WERI-Rb-1 (cell line): ENCODE results near the gene WDR36.

Experiments used
- DNase-seq: peaks from one replicate; pipeline ENCODE4 v3.0.0-alpha.2; 2020
- H3K27ac ChIP-seq: fragments of 250-450 bp; sonication (Bioruptor Pico); 2 replicates; pipeline ENCODE4 v1.5.1; 2020; ENCODE audit warnings: mild to moderate bottlenecking, moderate library complexity
- H3K27me3 ChIP-seq: fragments of 250-450 bp; sonication (Bioruptor Pico); 2 replicates; pipeline ENCODE4 v1.5.1; 2021; ENCODE audit warnings: mild to moderate bottlenecking, low read depth, moderate library complexity; ENCODE audit not compliant: insufficient read depth, severe bottlenecking
- H3K36me3 ChIP-seq: fragments of 250-450 bp; sonication (Bioruptor Pico); 2 replicates; pipeline ENCODE4 v1.5.1; 2020; ENCODE audit warnings: mild to moderate bottlenecking, moderate library complexity
- H3K4me3 ChIP-seq: 2 replicates; pipeline ENCODE4 v1.5.1; 2011; ENCODE audit warnings: low read depth, mild to moderate bottlenecking, control low read depth, low read length
- H3K9me3 ChIP-seq: fragments of 250-450 bp; sonication (Bioruptor Pico); 2 replicates; pipeline ENCODE4 v1.5.1; 2021; ENCODE audit warnings: mild to moderate bottlenecking, moderate library complexity; ENCODE audit not compliant: severe bottlenecking
- TF ChIP-seq, protein P1 (sequence below): IDR thresholded peaks from 2 replicates; pipeline ENCODE4 v1.5.1; 2011; ENCODE audit warnings: low read depth, mild to moderate bottlenecking, control low read depth, inconsistent platforms, low read length

Gene WDR36

DNA sequence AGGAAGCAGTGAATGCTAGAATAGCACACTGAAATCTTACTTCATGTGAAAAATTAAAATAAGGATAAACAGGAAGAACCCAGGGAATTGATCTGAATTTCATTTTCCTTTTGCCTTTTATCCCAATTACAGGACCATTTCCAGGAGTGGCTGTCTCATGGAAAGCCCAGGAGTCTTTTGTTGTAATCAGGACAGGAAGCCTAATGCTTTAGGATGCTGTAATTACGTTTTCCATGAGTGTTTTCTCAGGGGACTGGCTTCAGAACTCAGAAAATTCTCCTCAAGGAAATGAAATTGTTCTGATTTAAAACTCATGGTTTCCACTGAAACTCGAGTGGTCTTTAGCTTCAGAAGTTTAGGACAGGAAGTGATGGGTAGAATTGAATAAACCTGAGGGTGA lies 75.4 kb downstream of the WDR36 start:
- no peak overlapping the region for H3K27ac ChIP-seq
- DNase-seq: no peak
- H3K4me3 ChIP-seq: no peak overlapping the region
- H3K9me3 ChIP-seq: no peaks in the 10 kb centered on the region
- no peaks in the 10 kb centered on the region for H3K27me3 ChIP-seq
- TF ChIP-seq, protein P1, sequence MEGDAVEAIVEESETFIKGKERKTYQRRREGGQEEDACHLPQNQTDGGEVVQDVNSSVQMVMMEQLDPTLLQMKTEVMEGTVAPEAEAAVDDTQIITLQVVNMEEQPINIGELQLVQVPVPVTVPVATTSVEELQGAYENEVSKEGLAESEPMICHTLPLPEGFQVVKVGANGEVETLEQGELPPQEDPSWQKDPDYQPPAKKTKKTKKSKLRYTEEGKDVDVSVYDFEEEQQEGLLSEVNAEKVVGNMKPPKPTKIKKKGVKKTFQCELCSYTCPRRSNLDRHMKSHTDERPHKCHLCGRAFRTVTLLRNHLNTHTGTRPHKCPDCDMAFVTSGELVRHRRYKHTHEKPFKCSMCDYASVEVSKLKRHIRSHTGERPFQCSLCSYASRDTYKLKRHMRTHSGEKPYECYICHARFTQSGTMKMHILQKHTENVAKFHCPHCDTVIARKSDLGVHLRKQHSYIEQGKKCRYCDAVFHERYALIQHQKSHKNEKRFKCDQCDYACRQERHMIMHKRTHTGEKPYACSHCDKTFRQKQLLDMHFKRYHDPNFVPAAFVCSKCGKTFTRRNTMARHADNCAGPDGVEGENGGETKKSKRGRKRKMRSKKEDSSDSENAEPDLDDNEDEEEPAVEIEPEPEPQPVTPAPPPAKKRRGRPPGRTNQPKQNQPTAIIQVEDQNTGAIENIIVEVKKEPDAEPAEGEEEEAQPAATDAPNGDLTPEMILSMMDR: no peak
- no peaks in the 10 kb centered on the region for H3K36me3 ChIP-seq

DNA sequence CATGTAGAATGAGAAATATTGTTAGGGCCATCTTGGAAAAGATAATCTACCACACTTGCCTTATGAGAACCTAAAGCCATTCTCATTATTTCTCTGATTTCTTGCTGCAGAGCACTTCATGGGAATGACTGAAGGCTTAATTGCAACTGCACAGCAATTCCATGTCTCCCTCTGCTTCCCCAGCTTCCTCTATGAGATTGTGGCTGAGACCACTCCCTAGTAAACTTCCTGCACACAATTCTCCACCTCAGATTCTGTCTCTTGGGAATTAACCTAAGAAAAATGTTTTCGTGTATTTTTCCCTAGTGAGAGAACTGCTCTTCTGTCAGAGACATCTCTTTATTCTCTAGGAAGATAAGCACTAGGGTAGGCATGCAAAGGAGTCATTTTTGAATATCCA lies 76.5 kb downstream of the WDR36 start:
- H3K4me3 ChIP-seq: no peak overlapping the region
- no peaks in the 10 kb centered on the region for H3K9me3 ChIP-seq
- H3K27me3 ChIP-seq: no peaks in the 10 kb centered on the region
- no peak for DNase-seq
- no peak overlapping the region for H3K27ac ChIP-seq
- TF ChIP-seq, protein P1: no peak
- no peaks in the 10 kb centered on the region for H3K36me3 ChIP-seq

DNA sequence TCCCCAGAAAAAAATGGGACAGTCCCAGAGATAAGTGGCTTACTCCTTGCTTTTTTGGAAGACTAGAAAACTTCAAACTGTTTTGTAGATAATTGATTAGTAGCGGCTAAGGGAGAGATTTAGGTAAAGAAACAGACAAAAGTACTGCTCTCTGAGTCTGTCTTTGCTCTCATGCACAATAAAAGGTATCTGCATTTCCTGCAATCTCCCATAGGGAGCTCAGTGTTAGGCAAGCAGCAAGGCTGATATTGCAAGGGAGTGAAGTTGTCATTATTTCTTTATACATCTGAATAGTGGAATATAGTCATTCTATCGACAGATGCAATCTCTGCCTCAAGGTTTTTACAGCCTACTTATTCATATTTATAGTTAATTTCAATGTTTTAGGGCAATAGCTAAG lies 77.1 kb downstream of the WDR36 start:
- Histone ChIP-seq H3K4me3 (no peak overlapping the region), H3K27me3 (no peaks in the 10 kb centered on the region), H3K9me3 (no peaks in the 10 kb centered on the region), H3K27ac (no peak overlapping the region), H3K36me3 (no peaks in the 10 kb centered on the region)
- no peak for DNase-seq
- TF ChIP-seq, protein P1: no peak

DNA sequence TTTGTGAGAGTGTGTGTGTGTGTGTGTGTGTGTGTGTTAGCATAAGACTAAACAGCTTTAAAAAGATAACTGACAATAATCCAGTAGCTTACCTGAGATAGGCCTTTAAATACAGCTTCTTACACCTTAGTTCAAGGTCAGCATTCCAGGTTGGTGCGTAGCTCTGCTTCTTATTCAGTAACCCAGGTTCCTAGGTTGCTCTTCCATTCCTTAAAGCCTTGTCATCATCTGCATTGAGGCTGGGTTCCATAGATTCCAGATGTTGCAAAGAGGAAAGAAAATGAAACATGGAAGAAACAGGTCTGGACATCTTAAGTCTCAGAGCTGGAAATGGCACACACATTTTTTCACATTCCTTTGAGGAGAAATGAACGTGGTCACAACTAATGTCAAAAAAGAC lies 78.1 kb downstream of the WDR36 start:
- Histone ChIP-seq H3K27me3 (no peaks in the 10 kb centered on the region), H3K4me3 (no peak overlapping the region), H3K9me3 (no peaks in the 10 kb centered on the region), H3K27ac (no peak overlapping the region), H3K36me3 (no peaks in the 10 kb centered on the region)
- DNase-seq: no peak
- TF ChIP-seq, protein P1: no peak

DNA sequence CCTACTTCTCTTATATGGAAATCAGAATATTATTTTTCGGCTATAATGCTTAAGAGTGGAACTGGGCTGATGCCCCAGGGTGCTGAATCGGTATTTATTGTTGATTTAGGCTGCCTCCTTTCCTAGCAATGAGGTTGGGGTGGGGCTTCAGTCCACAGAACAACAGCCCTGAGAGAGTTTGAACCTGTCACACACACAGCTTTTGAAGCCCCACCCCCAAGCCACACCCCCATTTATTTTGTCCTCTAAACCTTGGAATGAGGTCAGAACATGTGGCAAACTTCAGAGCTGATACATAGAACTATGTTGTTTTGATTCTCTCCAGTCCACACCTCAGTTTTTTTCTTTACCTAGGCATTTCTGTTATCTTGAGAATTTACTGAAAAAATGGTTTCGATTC lies 80.4 kb downstream of the WDR36 start:
- Histone ChIP-seq H3K27me3 (no peaks in the 10 kb centered on the region), H3K27ac (no peak overlapping the region), H3K9me3 (no peaks in the 10 kb centered on the region), H3K36me3 (no peaks in the 10 kb centered on the region), H3K4me3 (no peak overlapping the region)
- TF ChIP-seq, protein P1: no peak
- no peak for DNase-seq

DNA sequence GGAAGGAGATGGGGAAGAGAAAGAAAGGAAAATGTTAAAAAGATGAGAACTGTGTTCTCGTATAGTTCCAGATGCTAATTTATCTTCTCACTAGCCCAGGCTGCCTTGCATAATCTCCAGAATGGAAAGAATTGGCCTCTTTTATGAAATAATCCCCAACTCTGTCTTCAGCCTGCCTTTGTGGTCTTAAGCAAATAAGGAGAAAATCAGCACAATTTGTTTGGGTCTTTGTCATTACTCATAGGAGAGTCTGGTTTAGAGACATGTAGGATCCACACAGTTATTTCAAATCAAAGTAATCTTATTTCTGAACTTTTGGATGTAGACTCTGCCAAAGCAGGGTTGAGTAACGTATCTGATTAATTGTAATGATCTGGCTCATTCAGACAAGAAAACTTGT lies 81.3 kb downstream of the WDR36 start:
- TF ChIP-seq, protein P1: no peak
- DNase-seq: no peak

More for the DNA sequence above, 81.3 kb downstream of the WDR36 start:
- Histone ChIP-seq H3K9me3 (no peaks in the 10 kb centered on the region), H3K27me3 (no peaks in the 10 kb centered on the region), H3K4me3 (no peak overlapping the region), H3K27ac (no peak overlapping the region), H3K36me3 (no peaks in the 10 kb centered on the region)
